GM19468 (cell line): ENCODE results near the gene ABCC3.
"Not testable (repeated sequence)": the region's sequence is repeated elsewhere in the genome, so short reads cannot be mapped to it uniquely, and the experiment has no call there.

ENCODE experiments used
- ATAC-seq: cut with Tn5 transposase; IDR thresholded peaks from one replicate; pipeline ENCODE4 v1.9.1; 2021; ENCODE audit warnings: mild to moderate bottlenecking, moderate library complexity, moderate number of reproducible peaks; ENCODE audit not compliant: unreplicated experiment; ENCODE audit errors: extremely low read depth

The ABCC3 gene

DNA sequence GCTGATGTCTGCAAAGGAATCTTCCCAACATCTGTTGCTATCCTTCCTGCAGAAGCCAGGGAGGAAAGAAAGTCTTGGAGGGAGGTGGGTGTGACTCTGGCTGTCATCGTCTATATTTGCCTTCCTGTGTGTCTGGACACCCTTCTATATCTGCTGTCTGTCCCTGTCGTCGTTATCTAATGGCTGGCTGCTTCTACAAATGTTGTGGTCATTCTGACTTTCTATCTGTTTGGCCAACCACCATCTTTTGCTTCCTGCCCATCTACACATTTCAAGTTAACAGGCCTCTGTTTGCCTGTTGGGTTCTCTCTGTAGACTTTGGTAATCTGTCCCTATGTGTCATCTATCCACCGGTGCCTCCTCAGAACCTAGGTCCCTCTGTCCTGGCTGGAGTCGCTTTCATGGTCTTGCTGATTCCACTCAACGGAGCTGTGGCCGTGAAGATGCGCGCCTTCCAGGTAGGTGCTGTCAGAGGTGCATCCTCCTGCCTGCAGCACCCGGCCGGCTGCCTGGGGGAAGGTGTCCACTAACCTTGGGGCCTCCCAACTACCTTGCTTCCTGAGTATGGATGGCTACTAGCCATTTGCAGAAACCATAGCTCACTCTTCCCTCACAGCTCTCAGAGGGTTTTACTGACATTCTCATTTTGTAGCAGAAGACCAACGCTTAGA, 30.2 kb downstream of the ABCC3 start:
- ATAC-seq, result no peak

- ATAC-seq, result no peak
Observed at GRCh38 chr17:50665838-50666237, 31.2 kb downstream of the ABCC3 start.

- no peak for ATAC-seq
Observed at GRCh38 chr17:50666316-50666715, 31.6 kb downstream of the ABCC3 start.

DNA sequence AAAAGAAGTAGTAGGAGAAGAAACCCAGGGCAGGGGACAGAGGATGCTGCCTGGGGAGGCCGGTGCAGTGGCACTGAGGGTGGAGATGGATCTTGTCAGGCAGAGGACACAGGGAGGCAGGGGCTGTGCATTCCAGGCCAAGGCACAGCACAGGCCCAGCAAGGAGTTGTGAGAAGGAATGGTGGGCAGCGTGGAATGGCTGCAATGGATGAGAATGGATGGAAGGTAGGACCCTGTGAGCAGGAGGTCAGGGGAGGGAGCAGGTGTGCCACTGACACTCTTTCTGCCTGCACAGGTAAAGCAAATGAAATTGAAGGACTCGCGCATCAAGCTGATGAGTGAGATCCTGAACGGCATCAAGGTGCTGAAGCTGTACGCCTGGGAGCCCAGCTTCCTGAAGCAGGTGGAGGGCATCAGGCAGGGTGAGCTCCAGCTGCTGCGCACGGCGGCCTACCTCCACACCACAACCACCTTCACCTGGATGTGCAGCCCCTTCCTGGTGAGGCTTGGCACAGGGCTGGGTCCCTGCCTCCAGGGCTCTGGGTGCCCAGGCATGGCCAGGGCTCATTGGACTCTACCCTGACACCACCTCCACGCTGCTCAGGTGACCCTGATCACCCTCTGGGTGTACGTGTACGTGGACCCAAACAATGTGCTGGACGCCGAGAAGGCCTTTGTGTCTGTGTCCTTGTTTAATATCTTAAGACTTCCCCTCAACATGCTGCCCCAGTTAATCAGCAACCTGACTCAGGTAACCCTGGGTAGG, 32.8 kb downstream of the ABCC3 start:
- no peak for ATAC-seq

DNA sequence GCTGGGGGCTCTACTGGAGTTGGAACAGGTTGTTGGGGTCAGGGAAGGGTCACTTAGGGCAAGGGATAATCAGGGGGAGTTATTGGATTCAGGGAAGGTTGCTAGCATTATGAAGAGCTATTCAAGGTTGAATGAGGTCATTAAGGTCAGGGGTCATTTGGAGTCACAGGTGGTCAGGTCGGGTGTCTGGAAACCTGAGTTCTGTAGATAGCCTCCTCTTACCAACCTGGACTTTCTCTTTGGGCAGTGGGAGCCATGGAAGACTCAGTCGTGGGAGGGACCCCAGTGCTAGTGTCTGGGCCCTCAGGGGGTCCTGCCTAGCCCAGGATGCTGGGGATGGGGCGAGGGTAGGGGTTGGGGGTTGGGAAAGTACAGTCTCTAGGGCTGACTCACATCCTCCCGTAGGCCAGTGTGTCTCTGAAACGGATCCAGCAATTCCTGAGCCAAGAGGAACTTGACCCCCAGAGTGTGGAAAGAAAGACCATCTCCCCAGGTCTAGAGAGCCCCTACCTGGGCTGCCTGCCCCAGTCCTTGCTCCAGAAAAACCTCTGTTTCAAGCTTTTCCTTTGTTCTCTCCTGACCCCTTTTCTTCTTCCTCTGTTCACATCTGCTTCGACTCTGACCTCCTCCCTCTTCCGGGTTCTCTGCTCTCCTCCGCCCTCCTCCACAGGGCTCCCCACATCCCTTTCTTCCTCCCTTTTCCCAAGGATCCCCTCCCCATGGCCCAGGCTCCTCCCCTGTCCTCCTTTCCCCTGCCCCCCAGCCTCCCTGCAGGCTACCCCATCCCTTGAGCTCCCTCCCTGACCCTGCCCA, 33.5 kb downstream of the ABCC3 start:
- no peak for ATAC-seq

DNA sequence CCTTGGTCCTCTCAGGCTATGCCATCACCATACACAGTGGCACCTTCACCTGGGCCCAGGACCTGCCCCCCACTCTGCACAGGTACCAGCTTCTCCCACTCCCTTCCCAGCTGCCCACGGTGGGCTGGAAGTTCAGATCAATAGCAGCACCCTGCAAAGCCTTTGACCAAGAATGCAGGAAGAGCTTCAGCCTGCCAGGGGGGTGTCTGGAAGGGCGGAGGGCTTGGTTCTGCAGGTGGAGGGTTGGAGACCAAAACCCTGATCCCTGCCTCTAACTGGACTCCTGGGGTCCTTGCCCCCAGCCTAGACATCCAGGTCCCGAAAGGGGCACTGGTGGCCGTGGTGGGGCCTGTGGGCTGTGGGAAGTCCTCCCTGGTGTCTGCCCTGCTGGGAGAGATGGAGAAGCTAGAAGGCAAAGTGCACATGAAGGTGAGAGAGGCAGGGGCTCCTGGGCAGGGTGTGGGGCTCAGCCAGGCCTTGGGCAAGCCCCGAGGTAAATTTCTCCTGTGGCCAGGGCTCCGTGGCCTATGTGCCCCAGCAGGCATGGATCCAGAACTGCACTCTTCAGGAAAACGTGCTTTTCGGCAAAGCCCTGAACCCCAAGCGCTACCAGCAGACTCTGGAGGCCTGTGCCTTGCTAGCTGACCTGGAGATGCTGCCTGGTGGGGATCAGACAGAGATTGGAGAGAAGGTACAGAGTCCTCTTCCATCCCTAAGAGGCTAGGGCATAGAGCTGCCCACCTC, 34.3 kb downstream of the ABCC3 start:
- no peak for ATAC-seq

DNA sequence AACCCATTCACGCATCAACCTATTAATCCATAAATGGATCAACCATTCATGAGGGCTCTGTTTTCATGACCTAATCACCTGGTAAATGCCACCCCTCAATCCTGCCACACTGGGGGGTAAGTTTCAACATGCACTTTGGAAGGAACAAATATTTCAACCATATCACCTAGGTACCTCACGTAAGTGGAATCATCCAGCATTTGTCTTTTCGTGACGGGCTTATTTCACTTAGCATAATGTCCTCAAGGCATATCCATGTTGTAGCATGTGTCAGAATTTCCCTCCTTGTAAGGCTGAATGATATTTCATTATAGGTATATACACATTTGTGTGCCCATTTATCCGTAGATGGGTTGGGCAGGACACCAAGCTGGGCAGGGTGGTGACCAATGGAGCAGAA, 37.4 kb downstream of the ABCC3 start:
- no peak for ATAC-seq

GRCh38 chr17:50672831-50673551, 38.3 kb downstream of the ABCC3 start:
- no peak for ATAC-seq

- ATAC-seq, result no peak
Observed at GRCh38 chr17:50675190-50675589, 40.5 kb downstream of the ABCC3 start.

- ATAC-seq, result no peak
Observed at GRCh38 chr17:50675627-50676026, 40.9 kb downstream of the ABCC3 start.

DNA sequence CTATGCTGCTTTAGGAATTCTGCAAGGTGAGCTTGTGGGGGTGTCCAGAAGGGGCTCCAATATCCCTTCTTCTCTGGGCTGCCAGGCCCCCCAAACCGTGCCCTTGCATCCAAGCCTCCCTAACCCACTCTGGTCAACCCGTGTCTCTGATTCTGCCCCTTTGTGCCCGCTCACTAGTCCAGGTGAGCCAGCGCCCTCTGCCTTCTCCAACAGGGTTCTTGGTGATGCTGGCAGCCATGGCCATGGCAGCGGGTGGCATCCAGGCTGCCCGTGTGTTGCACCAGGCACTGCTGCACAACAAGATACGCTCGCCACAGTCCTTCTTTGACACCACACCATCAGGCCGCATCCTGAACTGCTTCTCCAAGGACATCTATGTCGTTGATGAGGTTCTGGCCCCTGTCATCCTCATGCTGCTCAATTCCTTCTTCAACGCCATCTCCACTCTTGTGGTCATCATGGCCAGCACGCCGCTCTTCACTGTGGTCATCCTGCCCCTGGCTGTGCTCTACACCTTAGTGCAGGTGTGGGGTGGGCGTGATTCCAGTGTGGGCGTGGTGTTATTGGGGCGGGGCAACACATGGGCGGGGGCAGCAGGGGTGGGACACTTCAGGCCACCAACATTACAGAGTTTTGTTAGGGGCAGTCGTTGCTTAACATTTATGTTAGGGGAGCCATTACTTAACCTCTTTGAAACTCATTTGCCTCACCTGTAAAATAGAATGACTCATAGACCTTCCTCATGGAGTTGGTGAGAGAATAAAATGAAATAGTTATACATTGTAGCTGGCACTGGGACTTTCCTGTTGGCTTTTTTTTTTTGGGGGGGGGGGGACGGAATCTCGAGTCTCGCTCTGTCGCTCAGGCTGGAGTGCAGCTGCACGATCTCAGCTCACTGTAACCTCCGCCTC, 41.6 kb downstream of the ABCC3 start:
- ATAC-seq, result no peak

DNA sequence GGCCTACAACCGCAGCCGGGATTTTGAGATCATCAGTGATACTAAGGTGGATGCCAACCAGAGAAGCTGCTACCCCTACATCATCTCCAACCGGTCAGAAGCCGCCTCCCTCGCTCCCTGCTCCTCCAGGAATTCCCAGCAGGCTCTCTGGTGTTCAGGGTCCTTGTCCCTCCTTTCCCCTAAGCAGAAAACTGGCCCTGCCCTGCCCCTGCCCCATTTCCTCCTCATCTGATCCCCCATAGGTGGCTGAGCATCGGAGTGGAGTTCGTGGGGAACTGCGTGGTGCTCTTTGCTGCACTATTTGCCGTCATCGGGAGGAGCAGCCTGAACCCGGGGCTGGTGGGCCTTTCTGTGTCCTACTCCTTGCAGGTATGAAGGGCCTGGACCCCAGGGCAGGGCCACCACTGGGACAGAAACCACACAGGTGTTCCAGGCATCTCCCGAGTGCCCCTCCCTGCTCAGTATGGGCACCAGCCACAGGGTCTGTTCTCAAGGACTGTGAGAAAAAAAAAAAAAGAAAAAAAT, 43.2 kb downstream of the ABCC3 start:
- ATAC-seq, result no peak

GRCh38 chr17:50679008-50679544, 44.4 kb downstream of the ABCC3 start:
- no peak for ATAC-seq

GRCh38 chr17:50680126-50680525, 45.4 kb downstream of the ABCC3 start:
- no peak for ATAC-seq

- ATAC-seq, result not testable (repeated sequence)
Observed at GRCh38 chr17:50680543-50681262, 46.0 kb downstream of the ABCC3 start.

DNA sequence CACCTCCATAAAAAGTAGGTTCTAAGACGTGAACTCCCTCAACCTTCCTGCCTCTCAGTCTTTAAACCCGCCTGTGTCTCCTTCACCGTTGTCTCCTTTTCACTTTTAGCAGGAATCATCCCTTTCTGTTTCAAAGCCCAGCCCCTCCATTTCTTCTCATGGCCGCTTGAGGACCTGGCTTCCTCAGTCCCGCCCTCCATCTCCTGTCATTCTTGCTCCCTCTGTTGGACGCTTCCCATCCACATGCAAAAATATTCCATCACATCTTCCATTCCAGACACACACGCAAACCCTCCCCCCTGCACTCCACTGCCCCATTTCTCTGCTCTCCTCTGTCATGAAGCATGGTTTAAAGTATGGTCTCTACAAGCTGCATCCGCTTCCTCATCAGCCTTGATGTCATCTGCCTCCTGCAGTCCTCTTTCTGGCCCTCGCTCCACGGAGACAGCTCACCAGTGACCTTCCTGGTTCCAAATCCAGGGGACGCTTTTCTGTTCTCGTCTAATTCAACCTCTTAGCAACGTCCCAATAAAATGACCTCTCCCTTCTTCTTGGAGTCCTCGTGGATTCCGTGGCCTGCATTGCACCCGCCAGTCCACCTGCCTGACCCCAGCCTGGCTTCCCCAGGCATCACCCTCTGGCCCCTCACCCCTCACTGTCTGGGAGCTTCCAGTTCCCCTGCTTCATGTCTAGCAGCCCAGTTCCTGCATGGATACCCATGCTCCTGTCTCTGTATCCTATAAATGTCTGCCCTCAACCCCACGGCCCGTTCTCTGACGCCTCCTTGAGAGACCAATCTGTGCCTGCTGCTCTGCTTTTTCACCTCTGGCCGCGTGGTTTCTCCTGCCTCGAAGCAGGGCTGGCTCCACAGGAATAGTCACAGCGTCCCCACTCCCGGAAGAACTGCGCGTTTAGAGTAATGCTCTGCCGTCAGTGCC, 46.9 kb downstream of the ABCC3 start:
- ATAC-seq, result no peak

GRCh38 chr17:50682441-50682840, 47.8 kb downstream of the ABCC3 start:
- no peak for ATAC-seq
